OCI-LY7 (cell line): ENCODE data around the gene ADAMTS7. TPM values are rescaled to one million over a fixed set of nuclear protein-coding genes. Genes with fewer than 3 reads are reported as not detected.
"Not testable (repeated sequence)": the region's sequence is repeated elsewhere in the genome, so short reads cannot be mapped to it uniquely, and the experiment has no call there.

Experiments used
- BruUV-seq: library from RNA; stranded (reverse); fragments of 400-500 nt; replicated peaks from 2 replicates; lab custom pipeline; 2021; lab: Mats Ljungman, UMichigan
- CTCF ChIA-PET: fragments of 300-600 bp; sonication (Branson Sonifier 250); formaldehyde crosslinking; loops from one replicate; lab custom pipeline; 2022; ENCODE audit warnings: antibody characterized with exemption; ENCODE audit not compliant: unreplicated experiment; lab: Charles Lee
- POLR2A ChIA-PET: fragments of 300-600 bp; sonication (Branson Sonifier 250); formaldehyde crosslinking; loops from one replicate; lab custom pipeline; 2022; ENCODE audit warnings: antibody characterized with exemption; lab: Charles Lee
- DNase-seq: peaks from one replicate; pipeline ENCODE4 v3.0.0-alpha.2; 2015; ENCODE audit warnings: low spot score
- H2AFZ ChIP-seq: fragments of 200-600 bp; sonication (generic), shearing (Covaris generic); 2 replicates; pipeline ENCODE4 v1.6.1; 2014; ENCODE audit warnings: mild to moderate bottlenecking, antibody characterized with exemption, low read length, moderate library complexity
- H3K27ac ChIP-seq: fragments of 200-600 bp; sonication (generic); 2 replicates; pipeline ENCODE4 v1.5.1; 2014; ENCODE audit warnings: mixed run types, low read depth, mild to moderate bottlenecking, moderate library complexity, low read length, inconsistent platforms; ENCODE audit not compliant: poor library complexity, severe bottlenecking
- H3K36me3 ChIP-seq: fragments of 200-600 bp; sonication (generic); 2 replicates; pipeline ENCODE4 v1.6.1; 2014; ENCODE audit warnings: mild to moderate bottlenecking, antibody characterized with exemption, low read length, moderate library complexity, mixed read lengths; ENCODE audit not compliant: insufficient read depth
- H3K4me1 ChIP-seq: fragments of 200-600 bp; sonication (generic); 2 replicates; pipeline ENCODE4 v1.5.1; 2014; ENCODE audit warnings: mild to moderate bottlenecking, low read length; ENCODE audit not compliant: insufficient read depth, poor library complexity, severe bottlenecking
- H3K4me2 ChIP-seq: fragments of 200-600 bp; sonication (generic); 2 replicates; pipeline ENCODE4 v1.6.1; 2014; ENCODE audit warnings: mild to moderate bottlenecking, low read length
- H3K4me3 ChIP-seq: fragments of 200-600 bp; sonication (generic); 2 replicates; pipeline ENCODE4 v1.5.1; 2014; ENCODE audit warnings: mild to moderate bottlenecking, low read depth, low read length; ENCODE audit not compliant: poor library complexity, severe bottlenecking
- H3K79me2 ChIP-seq: fragments of 200-600 bp; sonication (generic); 2 replicates; pipeline ENCODE4 v1.6.1; 2016; ENCODE audit warnings: low read depth, mild to moderate bottlenecking, low read length, moderate library complexity, mixed read lengths; ENCODE audit not compliant: insufficient read depth
- H3K9me2 ChIP-seq: fragments of 200-600 bp; sonication (generic); 2 replicates; pipeline ENCODE4 v1.6.1; 2016; ENCODE audit warnings: mild to moderate bottlenecking, low read length, mixed read lengths; ENCODE audit not compliant: insufficient read depth
- H3K9me3 ChIP-seq: fragments of 200-600 bp; sonication (generic); 2 replicates; pipeline ENCODE4 v1.6.1; 2014; ENCODE audit warnings: mild to moderate bottlenecking, mixed run types, low read length, mixed read lengths
- H4K20me1 ChIP-seq: fragments of 200-600 bp; sonication (generic); 2 replicates; pipeline ENCODE4 v1.6.1; 2014; ENCODE audit warnings: mild to moderate bottlenecking, antibody characterized with exemption, low read length, moderate library complexity, mixed read lengths; ENCODE audit not compliant: insufficient read depth
- CTCF ChIP-seq: fragments of 200-600 bp; sonication (generic); conservative IDR thresholded peaks from 2 replicates; pipeline ENCODE4 v1.5.1; 2014; ENCODE audit warnings: mild to moderate bottlenecking, antibody characterized with exemption, low read length, moderate library complexity, mixed read lengths
- EZH2phosphoT487 ChIP-seq: fragments of 200-600 bp; sonication (generic); IDR thresholded peaks from 2 replicates; pipeline ENCODE4 v1.6.1; 2018; ENCODE audit warnings: low read depth, borderline replicate concordance, mild to moderate bottlenecking, mixed run types, antibody characterized with exemption, low read length, moderate library complexity, mixed read lengths
- intact Hi-C: fragments of 100-400 bp; cut with micrococcal nuclease; formaldehyde crosslinking; loops from one replicate; pipeline ENCODE4 v1.10.0; 2022; ENCODE audit not compliant: unreplicated experiment
- total RNA-seq, 2 experiments: library from RNA; depleted of rRNA in 1 of 2; stranded (reverse); fragments of >200 nt in 1 of 2; shearing (Covaris generic) in 1 of 2; gene quantifications; 2 replicates each; pipeline ENCODE4 v1.2.3, GENCODE V29; 2014 to 2022

The ADAMTS7 gene
- total RNA-seq, 2 experiments from 2014 or later: 0.08 to 0.19 TPM

- H3K4me1 ChIP-seq: peaks cover 13% of the 10 kb centered on the region
- H2AFZ ChIP-seq, H3K79me2 ChIP-seq, H3K9me3 ChIP-seq, BruUV-seq, H4K20me1 ChIP-seq, DNase-seq, H3K36me3 ChIP-seq, H3K27ac ChIP-seq, intact Hi-C loops, H3K4me3 ChIP-seq, CTCF ChIA-PET, H3K9me2 ChIP-seq, H3K4me2 ChIP-seq: not testable (repeated sequence)
- TF ChIP-seq CTCF: peak; percentile 68
- POLR2A ChIA-PET: interaction anchor here (0.6 kb wide), 1 partner anchor 1561 kb away, joined by 3 read pairs; no protein-coding TSS in a partner anchor
These were observed 73.2 kb downstream of the ADAMTS7 start for GRCh38 chr15:78737931-78738558.

- POLR2A ChIA-PET: no interaction called here
- CTCF ChIA-PET: no interaction called here
These were observed 74.0 kb downstream of the ADAMTS7 start for GRCh38 chr15:78737187-78737820.

More at GRCh38 chr15:78737187-78737820, 74.0 kb downstream of the ADAMTS7 start:
- Histone ChIP-seq H3K4me1 (peaks cover 13% of the 10 kb centered on the region), H3K36me3 (no peaks in the 10 kb centered on the region), H3K79me2 (no peaks in the 10 kb centered on the region), H3K9me2 (no peaks in the 10 kb centered on the region), H3K27ac (no peak overlapping the region), H3K4me3 (no peak overlapping the region), H2AFZ (no peak overlapping the region), H3K4me2 (no peak overlapping the region), H3K9me3 (no peaks in the 10 kb centered on the region), H4K20me1 (no peaks in the 10 kb centered on the region)
- TF ChIP-seq EZH2phosphoT487 (no peak), CTCF (no peak)
- intact Hi-C loops: no loop called here
- DNase-seq: no peak
- BruUV-seq: no TSS peak
